ENCODE measurements around the gene RAF1.

The RAF1 gene

DNA sequence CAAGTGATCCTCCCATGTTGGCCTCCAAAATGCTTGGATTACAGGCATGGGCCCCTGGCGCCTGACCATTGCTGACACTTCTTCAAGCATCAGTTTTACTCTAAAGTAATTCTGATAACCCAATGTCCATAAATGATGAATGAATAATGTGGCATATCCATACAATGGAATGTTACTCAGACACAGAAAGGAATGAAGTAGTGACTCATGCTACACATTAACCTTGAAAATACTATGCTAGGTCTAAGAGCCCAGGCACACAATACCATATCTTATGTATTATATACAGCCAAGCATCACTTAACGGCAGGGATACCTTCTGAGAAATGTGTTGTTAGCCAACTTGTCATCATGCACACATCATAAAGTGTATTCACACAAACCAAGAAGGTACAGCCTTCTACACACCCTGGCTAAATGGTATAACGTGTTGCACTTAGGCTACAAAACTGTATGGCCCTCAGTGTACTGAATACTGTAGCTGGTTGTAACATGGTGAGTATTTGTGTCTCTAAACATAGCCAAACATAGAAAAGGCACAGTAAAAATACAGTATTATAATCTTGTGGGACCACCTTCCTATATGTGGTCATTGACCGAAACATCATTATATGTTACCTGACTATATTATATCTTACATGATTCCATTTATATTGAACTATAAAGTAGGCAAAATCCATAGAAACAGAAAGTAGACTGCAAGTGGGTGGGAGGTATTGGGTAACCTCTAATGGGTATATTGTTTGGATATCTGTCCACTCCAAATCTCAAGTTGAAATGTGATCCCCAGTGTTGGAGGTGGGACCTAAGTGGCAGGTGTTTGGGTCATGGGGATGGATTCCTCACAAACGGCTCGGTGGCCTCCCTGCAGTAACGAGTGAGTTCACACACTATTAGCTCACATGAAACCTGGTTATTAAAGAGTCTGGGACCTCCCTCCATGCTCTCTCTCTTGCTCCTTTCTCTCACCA lies 75.6 kb downstream of the RAF1 start:
- peak; percentile 63 for DNase-seq

DNA sequence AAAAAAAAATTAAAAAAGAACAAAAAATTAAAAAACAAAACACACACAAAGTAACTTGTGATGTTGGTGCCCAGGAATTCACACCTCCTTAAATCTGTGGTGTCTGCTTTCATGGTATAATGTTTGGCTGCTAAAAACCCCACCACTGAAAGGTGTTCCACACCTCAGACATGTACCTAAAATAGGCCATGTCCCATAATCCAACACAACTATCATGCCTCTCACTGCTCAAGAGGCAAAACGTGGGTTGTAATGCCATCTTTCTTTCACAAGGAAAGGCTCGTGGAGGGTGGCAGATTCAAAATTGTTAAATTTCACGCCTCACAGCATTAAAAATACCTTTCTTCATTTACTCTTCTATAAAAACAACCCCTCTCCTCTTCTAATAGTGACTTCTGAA lies 77.5 kb downstream of the RAF1 start:
- DNase-seq, result no peak

DNA sequence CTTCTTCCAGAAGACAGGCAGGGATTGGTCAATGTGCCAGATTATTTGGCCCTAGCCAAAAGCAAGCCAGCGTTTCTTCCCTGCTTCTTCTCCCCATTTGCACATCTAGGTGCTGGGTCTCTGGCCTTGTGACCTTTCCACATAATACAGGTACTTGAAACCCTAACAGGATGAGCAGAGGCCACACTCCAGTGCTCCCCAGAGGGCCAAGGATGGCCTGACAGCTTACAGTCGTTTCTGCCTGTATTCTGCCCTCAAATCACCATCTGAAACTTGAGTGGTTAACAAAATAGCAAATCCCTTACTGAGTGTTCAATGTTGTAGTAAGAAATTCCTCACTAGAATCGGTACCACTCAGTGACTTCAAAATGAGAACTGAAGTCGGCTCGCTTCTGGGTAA lies 77.9 kb downstream of the RAF1 start:
- DNase-seq, result no peak

DNA sequence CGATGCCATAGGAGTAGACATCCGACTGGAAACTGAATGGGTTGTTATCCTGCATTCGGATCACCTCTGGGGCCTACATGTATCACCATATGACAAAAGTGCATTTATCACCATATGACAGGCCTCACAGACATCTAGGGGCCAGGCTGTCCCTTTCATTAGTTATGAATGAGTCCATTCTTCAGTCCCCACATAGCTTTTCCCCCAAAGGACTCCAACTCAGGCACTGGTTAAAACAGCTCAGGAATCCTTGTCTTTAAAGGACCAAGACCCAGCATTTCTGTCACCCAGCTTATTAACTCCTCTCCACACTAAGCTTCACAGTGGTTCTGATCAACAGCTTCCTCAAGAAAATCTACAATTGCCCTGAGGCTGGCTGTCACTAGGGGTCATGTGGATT lies 78.7 kb downstream of the RAF1 start:
- DNase-seq, result no peak

DNA sequence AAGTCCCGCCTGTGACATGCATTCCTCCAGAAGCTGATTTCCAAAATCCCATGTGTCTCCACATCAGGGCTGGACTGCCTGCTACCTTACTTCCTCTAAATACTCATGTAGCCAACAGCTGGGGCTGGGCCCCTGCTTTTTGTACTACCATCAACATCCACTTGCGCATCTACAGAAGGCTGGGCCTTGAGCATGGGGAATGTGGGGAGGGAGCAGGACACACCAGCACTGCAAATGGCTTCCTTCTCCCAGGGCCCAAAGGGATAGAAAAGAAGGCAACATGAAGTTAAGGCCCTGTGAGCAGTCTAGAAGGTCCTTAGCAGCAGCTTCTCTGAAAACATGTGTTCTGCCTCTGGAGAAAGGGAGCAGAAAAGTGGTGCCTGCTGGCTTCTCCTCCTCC lies 79.8 kb downstream of the RAF1 start:
- DNase-seq, result no peak

DNA sequence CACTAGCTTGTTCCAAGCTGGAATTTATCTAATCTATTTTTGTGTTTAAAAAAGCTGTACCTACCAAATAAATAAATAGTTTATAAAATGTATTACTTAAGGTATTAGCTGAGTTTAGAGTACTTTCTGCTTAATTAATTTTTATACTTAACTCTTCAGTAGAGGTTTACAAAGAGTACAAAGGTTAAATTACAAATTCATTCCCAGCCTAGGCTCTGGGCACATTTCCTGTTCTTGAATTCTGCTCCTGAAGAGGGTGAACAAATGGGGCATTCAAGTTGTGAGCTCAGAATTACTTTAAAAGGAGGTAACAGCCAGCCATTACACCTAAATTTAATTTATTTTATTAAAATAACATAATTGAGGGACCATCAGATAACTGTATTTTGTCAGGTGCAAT lies 80.6 kb downstream of the RAF1 start:
- no peak for DNase-seq

DNA sequence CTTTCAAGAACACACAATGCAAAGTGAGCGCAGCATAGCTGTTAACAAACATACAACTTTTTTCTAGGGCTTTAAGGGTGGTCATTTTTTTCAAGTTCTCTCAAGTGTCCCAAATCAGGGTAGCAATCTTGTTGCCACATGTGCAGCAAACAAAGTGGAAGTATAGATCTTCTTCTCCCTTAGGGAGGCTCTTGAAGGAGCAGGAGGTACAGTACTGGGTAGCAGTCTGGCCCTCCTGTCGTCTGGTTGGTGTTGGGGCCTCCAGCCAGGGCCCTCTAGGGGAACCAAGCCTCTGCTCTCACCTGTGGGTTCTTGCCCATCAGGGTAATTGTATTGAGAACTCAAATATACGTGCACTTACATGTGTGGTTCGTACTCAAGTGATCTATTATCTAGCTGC lies 81.2 kb downstream of the RAF1 start:
- no peak for DNase-seq

DNA sequence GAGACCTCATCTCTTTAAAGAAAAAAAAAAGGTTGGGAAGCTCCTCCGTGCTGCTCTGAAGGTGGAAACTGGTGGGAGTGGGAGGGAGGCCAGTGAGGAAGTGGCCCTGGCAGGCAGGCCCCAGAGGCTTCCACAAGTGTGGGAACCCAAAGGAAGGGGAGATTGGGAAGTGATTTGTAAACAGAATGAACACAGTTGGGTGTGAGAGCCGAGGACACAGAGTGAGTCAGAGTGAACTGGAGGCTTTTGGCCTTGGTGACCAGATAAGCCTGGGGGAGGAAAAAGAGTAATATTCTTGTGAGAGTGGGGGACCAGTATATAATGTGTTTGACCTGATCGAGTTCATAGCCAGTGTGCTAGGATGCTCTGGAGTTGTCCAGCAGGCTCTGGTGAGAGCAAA lies 84.0 kb downstream of the RAF1 start:
- DNase-seq, result no peak

DNA sequence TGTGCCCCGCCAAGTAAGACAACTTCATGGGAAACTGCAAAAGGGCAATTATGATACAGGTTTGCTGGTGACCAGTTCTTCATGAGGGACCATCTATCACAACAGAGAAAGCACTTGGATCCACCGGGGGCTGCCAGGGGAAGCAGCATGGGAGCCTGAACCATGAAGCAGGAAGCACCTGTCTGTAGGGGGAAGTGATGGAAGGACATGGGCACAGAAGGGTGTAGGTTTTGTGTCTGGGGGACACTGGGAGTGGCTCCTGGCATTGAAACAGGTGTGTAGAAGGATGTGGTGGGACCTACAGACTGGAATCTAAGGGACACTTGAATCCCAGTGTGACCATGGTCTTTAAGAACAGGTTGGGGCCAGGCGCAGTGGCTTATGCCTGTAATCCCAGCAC lies 84.5 kb downstream of the RAF1 start:
- DNase-seq, result no peak

DNA sequence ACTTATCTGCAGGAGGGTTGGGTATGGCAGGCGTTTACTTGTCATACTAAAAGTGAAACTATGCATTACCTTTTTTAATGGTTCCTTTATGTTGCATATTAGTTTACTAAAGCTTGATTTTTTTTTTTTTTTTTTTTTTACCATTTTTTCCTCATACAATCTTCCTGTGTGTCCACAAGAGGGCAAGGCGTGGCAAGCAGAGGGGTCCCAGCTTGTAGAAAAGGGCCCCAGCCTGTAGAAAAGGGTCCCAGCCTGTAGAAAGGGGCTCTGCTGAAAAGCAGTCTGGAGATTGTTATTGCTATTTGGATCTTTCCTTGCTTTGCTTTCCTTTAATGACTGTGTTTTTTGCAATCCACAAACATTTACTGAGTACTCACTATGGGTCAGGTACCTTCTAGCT lies 85.2 kb downstream of the RAF1 start:
- DNase-seq, result no peak

DNA sequence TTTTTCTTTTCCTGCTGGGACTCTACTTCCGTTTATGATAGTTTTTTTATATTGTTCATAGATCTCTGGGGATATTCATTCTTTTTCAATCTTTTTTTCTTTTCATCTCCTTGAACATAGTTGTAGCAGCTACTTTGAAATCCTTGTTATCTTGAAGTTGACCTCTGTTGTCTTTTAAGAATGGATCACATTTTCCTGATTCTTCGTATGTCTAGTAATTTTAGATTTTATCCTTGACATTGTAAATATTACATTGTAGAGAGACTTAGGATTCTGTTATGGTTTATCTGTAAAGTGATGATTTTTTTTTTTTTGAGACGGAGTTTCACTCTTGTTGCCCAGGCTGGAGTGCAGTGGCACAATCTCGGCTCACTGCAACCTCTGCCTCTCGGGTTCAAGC lies 86.5 kb downstream of the RAF1 start:
- DNase-seq, result no peak

DNA sequence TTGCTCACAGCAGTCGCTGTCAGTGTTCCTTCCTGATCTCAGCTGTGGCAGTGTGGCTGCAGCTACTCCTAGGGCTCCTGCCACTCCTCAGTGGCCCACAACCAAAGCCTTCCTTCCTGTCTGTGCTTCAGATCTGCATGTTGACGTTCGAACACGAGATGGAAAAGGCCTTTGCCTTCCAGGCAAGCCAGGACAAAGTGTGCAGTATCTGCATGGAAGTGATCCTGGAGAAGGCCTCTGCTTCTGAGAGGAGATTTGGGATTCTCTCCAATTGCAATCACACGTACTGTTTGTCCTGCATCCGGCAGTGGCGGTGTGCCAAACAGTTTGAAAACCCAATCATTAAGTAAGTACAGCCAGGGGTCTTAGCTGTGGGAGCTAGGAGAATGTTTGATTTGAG lies 89.3 kb downstream of the RAF1 start:
- DNase-seq, result no peak

DNA sequence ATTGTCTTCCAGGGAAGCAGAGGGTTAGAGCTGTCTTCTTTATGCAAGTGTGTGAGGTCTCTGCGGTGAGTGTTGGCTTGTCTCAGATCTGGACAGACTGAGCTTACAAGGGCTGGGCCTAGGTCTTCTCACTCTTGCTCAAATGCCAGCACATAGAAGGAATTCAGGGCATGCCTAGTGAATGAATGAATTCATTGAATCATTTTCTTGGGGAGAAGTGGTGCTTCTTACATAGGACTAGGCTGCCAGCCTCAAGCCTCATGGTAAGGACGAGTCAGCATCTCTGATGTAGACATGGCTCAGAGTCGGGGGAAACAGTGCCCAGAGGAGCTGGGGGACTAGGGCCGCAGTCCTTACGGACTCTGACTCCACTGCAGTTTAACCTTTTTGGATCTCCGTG lies 89.8 kb downstream of the RAF1 start:
- DNase-seq, result no peak

DNA sequence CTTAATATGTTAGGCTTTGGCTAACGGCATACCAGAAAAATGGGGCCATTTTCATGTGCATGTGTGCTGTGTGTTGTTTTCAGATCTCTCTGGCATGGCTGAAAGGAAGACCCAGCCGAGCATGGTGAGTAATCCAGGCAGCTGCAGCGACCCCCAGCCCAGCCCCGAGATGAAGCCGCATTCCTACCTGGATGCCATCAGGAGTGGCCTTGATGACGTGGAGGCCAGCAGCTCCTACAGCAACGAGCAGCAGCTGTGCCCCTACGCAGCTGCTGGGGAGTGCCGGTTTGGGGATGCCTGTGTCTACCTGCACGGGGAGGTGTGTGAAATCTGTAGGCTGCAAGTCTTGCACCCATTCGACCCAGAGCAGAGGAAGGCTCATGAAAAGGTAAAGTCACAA lies 91.9 kb downstream of the RAF1 start:
- no peak for DNase-seq

DNA sequence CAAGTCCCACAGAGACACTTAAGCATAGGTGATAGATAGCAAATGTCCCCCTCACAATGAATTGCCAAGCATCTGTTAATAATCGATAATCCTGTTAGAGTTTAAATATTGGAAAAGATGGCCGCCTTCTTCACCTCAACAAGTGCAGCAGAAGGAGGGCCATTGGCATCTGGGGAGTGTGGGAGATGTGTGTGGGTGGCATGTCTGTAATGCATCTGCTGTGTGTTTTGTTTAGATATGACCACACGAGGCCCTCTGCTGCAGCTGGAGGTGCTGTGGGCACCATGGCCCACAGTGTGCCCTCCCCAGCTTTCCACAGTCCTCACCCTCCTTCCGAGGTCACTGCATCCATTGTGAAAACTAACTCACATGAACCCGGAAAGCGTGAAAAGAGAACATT lies 94.1 kb downstream of the RAF1 start:
- DNase-seq, result no peak

DNA sequence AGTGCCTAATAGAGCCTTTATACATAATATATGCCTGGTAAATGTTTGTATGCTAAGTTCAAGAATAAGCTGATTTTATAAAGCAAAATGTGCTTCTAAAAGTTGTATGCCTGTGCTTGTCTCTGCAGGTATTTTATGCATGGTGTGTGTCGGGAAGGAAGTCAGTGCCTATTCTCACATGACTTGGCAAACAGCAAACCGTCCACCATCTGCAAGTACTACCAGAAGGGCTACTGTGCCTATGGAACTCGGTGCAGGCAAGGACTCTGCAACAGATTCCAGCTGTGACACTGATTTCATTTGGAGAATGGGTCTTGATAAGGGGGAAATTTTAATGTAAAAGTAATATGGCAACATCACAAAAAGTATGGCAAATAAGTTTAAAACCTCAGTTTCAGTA lies 95.2 kb downstream of the RAF1 start:
- no peak for DNase-seq

DNA sequence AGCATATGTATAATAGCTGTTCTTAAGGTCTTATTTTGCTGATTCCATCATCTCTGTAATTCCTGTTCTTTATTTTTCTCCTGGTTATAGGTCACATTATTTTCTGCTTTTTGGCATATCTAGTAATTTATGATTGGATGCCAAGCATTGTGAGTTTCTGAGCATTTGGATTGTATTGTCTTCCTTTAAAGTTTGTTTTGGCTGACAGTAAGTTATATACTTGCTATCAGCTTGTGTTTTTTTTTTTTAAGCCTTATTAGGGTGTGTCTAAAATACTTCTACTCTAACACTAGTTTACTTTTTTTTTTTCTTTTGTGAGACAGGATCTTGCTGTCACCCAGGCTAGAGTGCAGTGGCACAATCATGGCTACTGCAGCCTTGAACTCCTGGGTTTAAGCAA lies 96.9 kb downstream of the RAF1 start:
- no peak for DNase-seq

DNA sequence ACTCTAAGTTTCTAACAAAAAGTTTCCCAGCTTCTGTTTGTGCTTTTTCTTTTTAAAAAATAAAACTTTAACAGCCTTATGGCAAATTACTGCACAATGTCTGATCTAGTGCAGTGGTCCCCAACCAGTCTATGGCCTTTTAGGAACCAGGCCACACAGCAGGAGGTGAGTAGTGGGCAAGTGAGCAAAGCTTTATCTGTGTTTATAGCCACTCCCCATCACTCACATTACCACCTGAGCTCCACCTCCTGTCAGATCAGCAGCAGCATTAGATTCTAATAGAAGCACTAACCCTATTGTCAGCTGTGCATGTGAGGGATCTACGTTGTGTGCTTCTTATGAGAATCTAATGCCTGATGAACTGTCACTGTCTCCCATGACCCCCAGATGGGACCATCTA lies 101.5 kb downstream of the RAF1 start:
- DNase-seq, result no peak

DNA sequence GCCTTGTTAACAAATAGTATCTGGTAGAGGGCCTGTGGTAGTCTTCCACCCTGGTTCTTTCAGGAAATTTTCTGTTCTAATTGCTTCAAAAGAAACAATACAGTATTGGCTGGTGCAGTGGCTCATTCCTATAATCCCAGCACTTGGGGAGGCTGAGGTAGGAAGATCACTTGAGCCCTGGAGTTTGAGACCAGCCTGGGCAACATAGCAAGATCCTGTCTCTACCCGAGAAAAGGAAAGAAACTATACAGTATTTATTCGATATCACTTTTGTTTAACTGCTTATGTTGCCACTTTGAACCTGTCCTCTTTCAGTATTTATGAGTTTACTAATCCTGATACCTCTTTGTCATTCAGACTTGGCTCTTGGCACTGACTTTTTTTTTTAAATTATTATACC lies 102.5 kb downstream of the RAF1 start:
- no peak for DNase-seq

DNA sequence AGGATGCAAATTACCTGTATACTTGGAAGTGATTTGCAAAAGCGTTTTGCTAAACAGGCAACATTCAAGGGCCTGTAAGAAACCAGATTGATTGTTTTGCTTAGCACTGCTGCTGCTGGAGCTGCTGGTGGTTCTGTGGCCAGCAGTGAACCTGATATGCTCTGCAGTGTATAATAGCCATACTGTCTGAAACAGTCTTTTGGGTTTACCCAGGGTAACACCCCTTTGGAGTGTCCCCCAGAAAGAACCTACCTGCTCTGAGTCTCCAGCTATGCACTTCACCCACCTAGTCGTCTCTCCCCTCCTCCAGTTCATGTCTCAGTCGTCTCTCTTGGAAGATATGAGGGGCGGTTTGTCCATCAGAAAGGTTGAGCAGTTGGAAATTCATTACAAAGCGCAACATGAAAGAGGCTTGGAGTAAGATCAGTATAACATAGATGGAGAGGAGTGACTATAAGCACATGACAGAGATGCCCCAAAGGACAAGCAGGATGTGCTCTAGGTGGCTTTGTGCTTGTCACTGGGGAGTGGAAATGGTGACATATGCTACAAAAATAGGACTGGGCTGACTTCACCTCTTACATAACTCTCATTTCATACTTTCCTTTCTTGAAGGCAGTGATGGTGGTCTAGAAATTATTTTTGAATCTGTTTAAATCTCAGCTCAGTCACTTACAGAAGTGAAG lies 103.3 kb downstream of the RAF1 start:
- no peak for DNase-seq

DNA sequence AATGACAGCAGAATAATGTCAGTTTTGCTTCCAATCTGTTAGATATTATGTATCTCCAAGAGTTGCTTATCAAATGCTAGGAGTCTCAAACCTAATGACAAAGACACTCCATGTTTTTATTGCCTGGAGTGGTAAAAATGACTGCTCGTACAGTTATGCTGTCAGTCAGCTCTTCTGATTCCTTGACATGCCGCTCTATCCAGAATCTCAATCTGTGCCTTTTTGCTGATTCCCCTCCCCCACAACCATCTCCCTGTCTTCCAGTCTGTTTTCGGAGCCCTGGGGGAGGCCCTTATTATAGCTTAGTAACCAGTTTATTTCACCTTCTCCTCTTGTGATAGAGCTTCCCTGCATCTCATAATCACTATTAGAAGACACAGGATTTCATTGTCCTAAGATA lies 104.4 kb downstream of the RAF1 start:
- no peak for DNase-seq

DNA sequence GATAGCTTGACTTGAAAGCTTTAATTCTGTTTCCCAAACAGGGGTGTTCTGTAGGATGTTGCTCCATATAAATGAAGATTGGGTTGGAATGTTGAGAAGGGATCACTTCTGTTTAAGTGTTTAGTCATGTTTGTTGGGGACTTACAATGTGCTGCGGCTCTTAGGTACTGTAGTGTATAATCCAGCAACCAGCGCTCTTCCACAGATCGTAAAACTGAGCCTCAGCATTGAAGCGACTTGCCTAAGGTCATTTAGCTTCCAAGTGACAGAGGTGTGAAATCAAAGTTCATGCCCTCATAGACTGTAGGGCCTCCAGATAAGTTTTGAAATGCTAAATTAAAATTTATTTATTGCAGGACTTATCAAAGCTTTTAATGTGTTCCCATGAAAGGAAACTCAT lies 105.2 kb downstream of the RAF1 start:
- no peak for DNase-seq

DNA sequence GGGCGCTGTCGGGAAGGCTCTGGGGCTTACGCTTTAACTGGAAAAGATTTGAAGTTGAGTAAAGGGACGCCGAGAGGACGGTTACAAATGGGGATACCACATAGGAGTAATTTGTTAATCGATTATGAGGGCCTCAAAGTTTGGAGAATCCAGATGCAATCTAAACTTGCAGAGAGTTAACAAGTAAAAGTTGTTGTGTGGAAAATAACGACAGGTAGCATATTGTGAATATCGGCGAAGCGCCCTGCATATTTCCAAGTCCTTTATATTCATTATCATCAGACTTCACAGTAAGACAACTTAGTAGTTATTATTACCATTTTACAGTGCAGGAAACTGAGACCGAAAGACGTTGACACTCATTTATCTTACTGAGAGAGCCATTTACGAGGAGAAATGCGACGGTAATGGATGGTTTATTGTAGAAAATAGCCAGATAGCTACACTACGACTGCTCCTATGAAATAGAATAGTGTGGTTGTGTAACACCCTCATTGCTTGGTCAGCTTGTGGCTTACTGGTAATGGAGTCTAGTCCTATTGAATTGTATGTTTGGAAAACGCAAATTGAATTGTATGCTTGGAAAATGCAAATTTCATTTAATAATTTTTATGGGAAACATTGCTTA lies 106.3 kb downstream of the RAF1 start:
- DNase-seq, result no peak

All from fibroblast of upper back skin (primary cell).